COLO668 (cell line): ENCODE measurements around the gene UNG.
"Not testable (repeated sequence)": the region's sequence is repeated elsewhere in the genome, so short reads cannot be mapped to it uniquely, and the experiment has no call there.

Experiments
- DNase-seq: peaks from one replicate; lab custom pipeline; 2025; ENCODE audit not compliant: unreplicated experiment; lab: John Stamatoyannopoulos, UW

The UNG gene

DNA sequence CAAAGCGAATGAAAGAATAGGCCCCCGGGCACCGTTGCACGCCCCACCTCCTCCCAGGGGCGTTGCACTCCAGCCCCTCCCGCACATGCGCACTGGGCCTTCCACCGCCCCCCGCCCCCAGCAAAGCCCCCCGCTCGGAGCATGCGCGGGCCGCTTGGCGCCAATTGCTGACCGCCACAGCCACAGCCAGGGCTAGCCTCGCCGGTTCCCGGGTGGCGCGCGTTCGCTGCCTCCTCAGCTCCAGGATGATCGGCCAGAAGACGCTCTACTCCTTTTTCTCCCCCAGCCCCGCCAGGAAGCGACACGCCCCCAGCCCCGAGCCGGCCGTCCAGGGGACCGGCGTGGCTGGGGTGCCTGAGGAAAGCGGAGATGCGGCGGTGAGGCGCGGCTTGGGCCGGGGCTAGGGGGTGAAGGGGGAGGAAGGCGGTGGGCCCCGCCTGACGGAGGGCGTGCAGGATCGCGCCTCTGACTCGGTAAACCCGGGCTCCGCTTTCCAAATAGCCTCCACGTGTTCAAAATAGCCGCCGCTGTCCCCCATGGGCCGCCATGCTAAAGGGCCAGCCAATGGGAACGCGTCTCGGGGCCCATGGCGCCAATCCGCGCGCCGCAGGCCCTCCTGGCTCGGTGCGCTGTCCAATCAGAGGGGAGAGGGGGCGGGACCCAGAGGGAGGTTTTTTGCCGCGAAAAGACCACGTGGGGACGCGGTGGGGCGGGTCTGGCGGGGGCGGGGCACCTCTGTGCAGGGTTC, at the start of gene UNG:
TSS of gene UNG (plus strand) at position 163 of the 748 bp plus-strand sequence. CDS start at position 246, 83 bp downstream.
- DNase-seq, result peak; percentile 98

DNA sequence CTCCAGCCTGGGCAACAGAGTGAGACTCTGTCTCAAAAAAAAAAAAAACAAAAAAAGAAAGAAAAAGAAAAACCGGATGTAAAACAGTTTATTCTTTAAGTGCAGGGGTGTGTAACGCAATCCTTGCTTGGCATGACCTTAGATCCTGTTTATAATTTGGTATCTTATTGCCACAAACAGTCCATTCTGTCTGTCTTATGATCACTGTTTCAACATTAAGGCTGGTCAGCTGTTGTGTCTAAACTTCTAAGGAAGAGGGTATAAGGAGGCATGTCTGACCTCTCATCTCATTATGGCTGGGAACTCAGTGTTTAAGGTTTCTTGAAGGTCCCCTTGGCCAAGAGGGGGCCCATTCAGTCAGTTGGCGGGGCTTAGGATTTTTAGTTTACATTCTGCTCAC, 48.7 kb upstream of the UNG start:
- not testable (repeated sequence) for DNase-seq

DNA sequence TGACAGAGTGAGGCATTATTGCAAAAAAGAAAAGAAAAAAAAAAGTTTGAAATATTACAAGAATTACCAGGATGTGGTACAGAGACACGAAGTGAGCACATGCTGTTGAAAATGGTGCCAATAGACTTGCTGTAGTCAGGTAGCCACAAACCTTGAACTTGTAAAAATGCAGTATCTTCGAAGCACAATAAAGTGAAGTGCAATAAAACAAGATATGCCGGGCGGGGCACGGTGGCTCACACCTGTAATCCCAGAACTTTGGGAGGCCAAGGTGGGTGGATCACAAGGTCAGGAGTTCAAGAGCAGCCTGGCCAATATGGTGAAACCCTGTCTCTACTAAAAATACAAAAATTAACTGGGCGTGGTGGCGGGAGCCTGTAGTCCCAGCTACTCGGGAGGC, 47.6 kb upstream of the UNG start:
- DNase-seq, result not testable (repeated sequence)

DNA sequence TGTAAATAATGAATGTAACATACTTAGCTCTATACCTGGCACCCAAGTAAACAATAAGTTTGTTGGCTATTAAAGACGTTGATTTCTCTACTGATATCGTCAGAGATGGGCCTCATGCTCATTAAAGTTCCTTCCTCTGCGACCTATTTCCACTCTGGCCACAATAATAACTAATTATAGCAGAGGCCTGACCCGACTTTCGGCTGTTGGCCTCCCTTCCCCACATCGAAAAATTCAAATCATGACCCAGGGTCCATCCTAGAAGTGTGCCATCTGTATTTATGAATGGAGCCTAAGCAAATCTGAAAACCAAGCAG, 45.3 kb upstream of the UNG start:
- DNase-seq, result no peak

DNA sequence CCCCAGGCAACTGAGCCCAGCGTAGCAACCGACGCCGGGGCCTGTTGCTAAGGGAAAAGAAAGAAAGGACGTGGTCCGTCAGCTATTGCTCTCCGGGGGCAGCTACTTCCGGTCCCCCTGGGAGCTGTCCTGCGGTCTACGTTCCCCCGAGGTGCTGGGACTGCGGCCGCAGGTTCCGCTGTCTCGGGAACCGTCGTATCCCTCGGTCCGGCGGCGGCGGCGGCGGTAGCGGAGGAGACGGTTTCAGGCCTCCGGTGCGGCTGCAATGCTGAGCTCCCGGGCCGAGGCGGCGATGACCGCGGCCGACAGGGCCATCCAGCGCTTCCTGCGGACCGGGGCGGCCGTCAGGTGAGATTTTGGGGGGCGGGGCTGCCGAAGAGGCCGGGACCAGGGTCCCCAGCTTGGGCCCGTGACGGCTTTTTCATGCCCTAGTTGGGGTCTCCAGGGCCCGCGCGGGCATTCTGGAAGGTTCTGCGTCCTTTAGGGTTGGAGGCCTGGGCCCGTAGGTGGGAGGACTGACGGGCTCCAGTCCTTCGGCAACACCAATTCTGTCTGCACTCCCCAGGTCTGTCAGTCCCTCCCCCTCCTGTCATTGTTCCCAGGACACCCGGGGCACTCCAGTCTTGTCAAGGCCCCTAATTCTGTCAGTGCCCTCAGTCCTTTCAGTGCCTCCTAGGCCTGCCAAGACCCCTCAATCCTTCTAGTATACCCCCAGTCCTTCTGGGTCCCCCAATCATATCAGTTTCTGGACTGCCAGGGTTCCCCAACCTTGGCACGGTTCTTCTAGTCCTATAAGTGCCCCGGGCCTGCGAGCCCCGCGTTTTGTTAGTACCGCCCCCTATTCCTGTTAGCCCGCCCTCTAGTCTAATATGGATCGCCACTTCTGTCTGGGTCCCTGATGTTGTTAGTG, 44.7 kb upstream of the UNG start, which contains the start of gene USP30:
TSS of gene USP30 (plus strand) at position 163 of the 910 bp plus-strand sequence. CDS start at position 266, 103 bp downstream.
- DNase-seq, result peak; percentile 91

DNA sequence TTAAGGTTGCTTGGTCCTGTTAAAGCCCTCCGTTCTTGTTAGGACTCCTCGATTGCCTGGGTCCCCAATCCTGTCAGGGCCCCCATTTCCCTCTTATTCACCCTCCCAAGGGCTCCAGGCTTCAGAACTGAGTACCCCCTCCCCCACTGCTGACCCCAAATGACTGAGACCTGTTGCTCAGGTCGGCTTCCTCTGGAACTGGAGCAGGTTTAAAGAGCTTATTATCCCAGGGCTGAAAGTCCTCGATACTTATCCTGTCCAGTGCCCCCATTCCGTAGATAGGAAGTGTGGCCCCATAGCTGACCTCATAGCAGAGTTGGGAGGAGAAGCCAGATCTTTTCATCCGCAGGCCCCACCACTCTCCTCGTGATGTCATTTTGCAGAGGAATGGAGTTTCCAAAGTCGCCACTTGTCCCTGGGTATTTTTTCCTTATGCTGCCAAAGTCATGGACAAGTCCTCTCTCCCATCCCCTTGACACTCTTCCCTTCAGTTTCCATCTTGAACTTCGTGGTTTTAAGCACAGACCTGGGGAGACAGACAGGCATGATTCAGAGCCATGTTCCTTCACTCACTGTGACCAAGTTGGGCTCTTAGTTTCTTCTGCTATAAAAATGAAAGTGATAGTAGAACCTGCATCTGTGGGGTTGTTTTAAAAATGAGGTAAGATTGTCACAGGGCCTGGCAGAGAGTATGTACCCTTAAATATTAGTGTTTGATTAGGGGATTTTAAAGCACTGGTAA, 43.8 kb upstream of the UNG start:
- no peak for DNase-seq

DNA sequence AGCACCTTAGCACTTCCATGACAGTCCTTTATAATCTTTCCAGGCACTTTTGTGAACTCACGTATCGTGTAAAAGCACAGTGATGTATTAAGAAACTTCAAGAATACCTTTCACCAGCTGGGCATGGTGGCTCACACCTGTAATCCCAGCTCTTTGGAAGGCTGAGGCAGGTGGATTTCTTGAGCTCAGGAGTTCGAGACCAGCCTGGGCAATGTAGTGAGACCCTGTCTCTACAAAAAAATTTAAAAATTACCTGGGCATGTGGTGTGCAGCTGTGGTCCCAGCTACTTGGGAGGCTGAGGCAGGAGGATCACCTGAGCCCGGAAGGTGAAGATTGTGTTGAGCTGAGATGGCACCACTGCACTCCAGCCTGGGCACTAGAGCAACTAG, 43.3 kb upstream of the UNG start:
- not testable (repeated sequence) for DNase-seq

DNA sequence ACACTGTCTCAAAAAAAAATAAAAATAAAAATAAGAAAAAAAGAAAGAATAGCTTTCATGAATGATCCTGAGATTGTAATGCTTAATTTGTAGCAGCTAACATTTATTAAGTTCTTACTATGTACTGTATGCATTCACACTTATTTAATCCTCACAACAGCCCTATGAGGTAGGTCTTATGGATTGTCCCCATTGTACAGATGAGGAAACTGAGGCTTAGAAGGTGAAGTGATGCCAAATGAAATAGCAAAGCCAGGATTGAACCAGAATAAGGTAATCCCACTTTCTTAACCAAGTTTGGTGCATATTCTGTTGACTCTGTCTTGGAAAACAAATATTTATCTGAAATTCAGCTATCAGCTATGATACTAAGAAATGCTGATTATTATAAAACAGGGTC, 42.9 kb upstream of the UNG start:
- no peak for DNase-seq

DNA sequence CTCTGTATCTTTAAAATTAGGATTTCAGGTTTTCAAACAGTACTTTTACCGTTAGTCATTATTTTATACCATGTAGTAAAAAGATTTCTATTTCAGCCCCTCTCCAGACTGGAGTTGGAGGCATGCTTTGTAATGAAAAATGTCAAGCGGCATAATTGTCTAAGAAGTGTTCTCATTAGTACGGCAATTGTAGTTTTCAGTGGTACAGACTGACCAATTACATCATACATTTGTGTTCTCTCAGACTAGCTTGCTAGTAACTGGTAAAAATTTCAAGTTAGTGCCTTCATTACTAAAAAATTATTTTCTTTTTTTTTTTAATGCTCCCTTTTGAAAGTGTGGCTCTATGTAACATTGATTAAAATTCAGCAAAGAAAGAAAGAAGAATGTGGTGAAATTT, 40.5 kb upstream of the UNG start:
- no peak for DNase-seq

DNA sequence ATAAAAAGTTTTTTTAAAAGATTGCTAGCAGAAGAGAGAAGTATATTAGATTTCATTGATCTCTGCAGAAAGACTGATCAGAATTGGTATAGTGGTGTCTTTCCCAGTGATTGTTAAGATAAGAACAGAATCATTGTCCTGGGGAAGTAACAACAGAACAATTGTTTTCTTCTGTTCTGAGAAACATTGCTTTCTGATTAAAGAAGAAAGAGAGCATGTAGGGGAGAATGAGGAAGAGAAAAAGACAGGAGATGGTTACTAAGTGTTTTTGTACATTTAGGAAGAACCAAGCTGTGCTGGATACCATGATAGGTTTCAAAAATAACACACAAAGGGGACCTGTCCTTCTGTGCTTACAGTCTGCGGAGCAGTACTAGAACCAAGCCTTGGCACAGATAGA, 40.0 kb upstream of the UNG start:
- DNase-seq, result no peak

DNA sequence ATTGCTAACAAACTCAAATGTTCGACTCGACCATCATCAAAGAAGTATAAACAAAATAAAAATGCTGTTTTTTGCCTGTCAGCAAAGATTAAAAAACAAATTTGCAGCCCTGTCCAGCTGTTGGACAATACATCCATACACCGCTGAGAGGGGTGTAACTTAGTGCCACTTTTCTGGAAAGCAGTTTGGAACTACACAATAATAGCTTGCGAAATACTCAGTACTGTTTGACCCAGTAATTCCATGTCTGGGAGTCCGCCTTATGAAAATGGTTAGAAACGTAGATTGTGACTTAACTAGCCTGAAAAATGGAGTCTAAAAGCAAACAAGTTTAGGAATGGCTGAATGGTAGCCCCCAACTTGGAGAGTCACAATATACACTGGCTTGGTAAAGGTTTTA, 38.6 kb upstream of the UNG start:
- no peak for DNase-seq

DNA sequence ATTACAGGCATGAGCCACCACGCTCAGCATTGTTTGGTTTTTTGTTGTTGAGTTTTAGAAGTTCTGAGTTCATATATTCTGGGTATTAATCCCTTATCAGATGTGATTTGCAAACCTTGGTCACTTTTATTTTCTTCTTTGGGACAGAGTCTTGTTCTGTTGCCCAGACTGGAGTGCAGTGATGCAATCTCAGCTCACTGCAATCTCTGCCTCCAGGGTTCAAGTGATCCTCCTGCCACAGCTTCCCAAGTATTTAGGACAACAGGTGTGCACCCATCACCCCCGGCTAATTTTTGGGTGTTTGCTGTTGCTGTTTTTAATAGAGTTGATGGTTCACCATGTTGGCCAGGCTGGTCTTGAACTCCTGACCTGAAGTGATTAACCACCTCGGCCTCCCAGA, 33.3 kb upstream of the UNG start:
- no peak for DNase-seq

DNA sequence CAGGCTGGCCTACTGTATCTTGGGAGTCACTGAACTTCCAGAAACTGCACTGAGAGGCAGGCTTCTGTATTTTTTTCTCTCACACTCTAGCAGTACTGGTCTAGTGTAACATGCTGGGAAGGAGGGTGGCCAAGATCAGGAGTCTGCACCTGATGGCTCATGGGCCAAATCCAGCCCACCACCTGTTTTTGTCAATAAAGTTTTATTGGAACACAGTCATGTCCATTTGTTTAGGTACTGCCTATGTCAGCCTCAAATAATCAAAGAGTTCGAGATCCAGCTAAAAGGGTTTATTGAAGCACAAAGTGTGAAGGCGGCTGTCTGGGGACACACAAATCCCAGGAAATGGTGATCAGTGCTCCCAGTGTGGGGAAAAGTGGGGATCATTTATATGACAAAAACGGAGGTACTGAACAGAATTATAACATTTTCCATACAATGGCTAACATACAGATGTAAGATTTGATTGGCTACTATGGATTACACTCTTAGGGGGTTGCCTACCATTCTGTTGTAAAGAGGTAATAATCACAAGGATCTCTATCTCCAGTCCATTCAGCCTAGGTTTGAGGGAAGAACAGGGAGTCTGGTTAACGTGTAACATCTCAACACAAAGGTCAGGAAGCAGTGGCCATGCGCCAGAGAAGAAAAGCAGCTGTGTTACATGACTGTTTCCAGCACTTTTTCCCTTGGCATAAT, 32.1 kb upstream of the UNG start:
- no peak for DNase-seq

DNA sequence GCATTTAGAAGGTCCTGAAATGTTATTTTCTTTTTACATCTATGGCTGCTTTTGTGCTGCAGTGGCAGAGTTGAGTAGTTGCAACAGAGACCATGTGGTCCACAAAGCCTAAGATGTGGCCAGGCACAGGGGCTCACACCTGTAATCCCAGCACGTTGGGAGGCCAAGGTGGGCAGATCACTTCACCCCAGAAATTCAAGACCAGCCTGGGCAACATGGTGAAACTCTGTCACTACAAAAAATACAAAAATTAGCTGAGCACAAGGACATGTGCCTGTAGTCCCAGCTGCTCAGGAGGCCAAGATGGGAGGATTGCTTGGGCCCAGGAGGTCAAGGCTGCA, 31.6 kb upstream of the UNG start:
- DNase-seq, result no peak

DNA sequence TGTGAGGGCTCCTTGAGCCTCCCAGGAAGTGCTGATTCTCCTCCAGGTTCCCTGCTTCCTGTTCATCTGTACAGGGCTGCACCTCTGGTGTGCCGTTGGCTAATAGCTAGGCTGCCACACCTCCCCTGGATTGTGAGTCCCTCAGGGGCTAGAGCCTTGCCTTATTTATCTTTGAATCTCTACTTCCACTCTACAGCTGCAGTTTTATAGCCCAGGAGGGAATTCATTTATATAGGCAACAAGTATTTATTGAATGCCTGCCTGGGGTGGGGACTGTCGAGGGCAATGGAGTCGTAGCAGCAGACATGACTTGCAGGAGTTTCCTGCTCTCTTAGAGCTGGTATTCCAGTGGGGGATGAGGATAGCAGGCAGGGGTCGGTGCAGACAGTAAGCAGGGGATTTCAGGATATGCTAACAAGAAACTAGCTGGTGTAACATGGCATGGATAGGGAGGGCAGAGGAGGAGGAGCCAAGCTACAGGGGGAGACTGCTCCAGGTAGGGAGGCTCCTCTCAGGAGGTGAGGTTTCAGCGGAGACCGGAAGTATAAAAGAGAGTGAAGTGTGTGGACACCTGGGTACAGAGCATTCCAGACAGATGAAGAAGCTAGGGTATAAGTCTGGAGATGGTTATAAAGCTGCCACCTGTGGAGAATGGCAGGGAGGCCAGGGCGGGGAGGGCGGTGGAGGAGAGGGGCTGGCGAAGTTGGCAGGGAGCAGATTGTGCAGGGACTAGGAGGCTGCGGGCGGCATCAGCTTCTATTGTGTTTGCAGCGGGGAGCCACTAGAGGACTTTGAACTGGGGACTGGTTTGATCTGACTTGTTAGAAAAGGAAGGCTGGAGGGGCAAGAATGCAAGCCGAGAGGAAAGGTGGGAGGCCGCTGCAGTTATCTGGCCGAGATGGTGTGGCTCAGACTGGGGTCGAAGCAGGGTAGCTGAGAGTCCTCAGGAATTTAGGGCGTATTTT, 27.8 kb upstream of the UNG start:
- DNase-seq, result no peak

DNA sequence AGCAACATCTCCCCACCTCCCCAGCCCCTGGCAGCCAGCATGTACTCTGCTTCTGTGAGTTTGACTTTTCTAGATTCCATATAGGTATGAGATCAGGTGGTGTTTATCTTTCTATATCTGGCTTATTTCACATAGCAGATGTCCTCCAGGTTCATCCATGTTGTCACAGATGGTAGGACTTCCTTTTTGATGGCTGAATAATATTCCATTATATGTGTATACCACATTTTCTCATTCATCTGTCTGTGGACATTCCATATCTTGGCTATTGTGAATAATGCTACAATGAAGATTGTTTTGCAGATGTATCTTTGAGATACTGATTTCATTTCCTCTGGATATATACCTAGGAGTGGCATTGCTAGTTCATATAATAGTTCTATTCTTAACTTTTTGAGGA, 22.5 kb upstream of the UNG start:
- no peak for DNase-seq

DNA sequence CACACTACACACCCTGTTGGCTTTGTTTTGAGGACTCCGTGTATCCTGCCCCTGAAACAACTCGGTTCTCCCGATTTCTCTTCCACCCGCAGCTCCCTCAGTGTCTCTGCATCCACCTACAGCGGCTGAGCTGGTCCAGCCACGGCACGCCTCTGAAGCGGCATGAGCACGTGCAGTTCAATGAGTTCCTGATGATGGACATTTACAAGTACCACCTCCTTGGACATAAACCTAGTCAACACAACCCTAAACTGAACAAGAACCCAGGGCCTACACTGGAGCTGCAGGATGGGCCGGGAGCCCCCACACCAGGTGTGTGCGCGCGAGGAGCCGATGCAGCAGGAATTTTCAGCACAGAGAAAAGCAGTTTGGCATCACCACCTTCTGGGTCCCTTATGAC, 14.6 kb upstream of the UNG start:
- no peak for DNase-seq

DNA sequence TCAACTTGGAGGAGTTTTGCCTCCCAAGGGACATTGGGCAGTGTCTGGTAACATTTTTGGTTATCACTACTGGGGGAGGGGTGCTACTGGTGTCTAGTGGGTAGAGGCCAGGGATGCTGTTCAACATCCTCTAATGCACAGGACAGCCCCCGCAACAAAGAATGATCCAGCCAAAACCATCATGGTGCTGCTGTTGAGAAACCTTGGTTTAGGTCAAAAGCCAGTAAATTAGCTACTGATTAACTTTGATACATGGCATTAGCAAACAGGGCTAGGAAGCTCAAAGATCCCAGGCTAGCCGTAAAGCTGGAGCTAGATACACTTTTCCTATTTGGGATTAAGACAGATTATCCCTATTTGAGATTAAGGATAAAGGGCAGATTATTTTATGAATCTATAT, 13.0 kb upstream of the UNG start:
- no peak for DNase-seq

DNA sequence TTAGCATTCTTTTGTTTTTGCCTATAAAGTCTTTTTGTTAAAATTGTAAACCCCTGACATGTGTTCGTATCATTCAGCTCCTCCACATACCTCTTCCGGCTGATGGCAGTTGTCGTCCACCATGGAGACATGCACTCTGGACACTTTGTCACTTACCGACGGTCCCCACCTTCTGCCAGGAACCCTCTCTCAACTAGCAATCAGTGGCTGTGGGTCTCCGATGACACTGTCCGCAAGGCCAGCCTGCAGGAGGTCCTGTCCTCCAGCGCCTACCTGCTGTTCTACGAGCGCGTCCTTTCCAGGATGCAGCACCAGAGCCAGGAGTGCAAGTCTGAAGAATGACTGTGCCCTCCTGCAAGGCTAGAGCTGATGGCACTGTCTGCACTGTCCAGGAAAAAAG, 11.8 kb upstream of the UNG start:
- DNase-seq, result no peak

DNA sequence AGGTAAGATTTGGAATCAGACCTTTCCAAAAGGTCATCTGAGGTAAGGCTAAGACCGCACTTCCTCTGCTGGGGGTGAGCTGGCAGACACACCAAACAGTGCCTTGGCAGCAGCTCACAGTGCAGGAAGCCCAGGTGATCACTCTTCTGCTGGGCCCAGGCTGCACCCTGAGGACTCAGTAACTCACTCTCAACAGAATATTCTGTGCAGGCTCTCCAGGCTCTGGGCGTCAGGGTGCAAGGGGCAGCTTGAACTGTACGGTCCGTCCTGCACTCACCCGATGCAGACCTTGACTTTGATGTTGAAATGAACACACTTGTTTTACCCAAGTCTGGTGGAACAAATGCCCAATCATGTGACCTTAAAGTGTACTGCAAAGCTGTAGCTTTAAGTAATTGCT, 10.1 kb upstream of the UNG start:
- DNase-seq, result no peak
